ENCODE measurements around the gene PCSK6. TPM values are rescaled to one million over a fixed set of nuclear protein-coding genes. Genes with fewer than 3 reads are reported as not detected.
A peak's percentile ranks its signal among the peaks of the same experiment; 100 is the strongest.

Gene PCSK6
- total RNA-seq, 1 donor from 2014 or later = 15.0 TPM

DNA sequence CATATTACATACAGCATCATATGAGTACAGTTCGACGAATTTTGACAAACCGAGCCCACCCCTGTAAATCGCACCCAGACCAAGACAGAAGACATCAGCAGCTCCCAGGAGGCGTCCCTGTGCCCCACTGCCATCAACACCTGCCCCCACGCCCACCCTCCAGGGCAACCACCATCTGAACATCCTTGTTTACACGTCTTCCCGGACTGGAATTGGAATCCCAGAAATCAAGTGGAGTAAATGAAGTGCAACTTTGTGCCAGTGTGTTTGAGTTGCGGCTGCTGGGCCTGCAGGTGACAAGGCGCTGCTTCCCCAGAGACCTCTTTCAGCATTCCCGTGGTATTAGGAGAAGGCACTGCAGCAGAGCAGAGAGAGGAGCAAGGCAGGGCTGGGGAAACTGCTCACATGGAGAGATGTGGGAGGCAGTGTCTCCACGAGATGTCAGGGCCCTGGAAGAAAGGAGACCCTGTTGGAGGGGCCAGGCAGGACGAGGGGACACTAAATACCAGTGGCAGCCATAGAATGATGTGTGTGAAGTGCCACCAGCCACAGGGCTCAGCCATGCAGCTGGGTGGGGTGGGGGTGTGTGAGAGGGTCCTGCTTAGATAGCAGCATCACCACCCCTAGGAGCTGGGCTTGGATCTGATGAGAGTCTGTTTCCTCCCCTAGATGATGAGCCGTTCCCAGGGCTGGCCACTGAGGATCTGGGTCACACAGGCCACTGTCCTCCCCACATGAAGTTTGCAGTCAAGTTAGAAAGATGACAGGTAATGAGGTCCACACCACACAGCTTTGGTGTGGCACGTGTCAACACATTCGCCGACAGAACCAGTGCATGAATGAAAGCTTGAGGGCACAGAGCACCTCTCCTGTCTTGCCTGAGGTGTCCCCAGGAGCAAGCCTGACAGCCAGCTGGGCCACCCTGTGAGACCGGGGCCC lies 33.4 kb upstream of the PCSK6 start:
- DNase-seq (ENCODE audit: low spot score) = peak; percentile 6

DNA sequence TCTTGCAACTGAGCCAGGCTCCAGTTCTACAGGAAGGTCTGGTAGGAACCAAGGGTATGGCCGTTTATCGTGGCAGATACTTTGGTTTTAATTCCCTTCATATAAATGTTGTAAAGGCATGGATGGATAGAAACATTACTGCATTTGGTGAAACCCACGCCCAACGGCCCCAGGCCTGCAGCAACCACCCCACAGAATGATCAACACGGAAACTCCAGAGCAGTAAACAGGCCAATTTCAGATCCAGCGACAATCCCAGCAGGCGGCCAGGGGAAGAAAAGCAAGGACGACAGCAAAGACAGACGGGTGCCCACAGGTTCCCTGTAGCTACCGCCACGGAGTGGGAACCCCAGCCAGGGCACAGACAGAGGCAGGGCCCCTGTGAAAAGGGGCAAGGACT lies 32.6 kb upstream of the PCSK6 start:
- DNase-seq (ENCODE audit: low spot score) = peak; percentile 3

DNA sequence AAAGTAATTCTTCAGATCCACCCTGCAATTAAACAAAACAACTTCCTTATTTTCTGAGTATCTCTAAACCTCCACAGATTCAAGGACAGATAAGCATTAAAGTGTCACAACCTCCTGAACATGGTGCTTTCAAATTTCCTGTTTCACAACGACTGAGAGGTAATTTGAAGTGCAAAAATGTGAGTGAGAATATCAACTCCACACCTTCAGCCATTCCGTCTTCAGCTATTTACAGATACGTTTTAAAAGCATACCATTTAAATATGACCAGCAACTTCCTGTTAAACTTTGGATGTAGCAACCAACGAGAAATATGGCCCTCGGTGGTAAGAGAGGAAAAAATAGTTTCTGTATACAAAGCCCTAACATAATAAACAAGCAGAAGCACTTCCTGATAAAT lies 32.1 kb upstream of the PCSK6 start:
- peak; percentile 3 for DNase-seq (ENCODE audit: low spot score)

DNA sequence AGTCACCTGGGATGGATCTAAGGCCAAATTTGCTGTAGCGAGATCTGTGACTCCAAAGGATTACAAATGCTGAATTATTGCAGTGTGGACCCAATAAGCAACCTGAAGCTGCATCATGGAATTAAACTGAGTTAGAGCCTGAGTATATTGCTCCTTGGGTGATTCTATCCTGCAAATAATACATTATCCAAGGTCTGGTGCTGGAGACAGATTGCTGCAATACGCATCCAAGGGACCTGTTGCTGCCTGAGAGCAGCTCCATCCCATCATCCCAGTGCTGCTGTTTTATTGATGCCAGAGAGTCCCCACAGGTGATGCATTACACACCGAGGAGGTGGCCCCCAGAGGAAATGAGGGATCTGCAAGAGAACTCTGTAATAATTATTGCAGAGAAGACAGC lies 31.6 kb upstream of the PCSK6 start:
- peak; percentile 5 for DNase-seq (ENCODE audit: low spot score)

GRCh38 chr15:101520395-101520794 lies 30.9 kb upstream of the PCSK6 start:
- DNase-seq (ENCODE audit: low spot score) = no peak

DNA sequence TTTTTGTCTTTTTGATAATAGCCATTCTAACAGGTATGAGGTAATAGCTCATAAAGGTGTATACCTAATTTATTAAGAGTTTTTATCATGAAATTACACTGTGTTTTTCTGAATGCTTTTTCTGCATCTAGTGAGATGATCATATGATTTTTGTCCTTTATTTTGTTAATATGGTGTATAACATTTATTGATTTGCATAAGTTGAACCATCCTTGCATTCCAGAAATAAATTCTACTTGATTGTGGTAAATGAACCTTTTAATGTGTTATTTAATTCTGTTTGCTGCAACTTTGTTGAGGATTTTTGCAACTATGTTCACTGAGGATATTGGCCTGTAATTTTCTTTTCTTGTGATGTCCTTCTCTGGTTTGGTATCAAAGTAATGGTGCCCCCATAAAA lies 28.0 kb upstream of the PCSK6 start:
- no peak for DNase-seq (ENCODE audit: low spot score)

- DNase-seq (ENCODE audit: low spot score) = no peak
Observed at GRCh38 chr15:101514318-101514717, 24.8 kb upstream of the PCSK6 start.

GRCh38 chr15:101511717-101512116 lies 22.2 kb upstream of the PCSK6 start:
- no peak for DNase-seq (ENCODE audit: low spot score)

DNA sequence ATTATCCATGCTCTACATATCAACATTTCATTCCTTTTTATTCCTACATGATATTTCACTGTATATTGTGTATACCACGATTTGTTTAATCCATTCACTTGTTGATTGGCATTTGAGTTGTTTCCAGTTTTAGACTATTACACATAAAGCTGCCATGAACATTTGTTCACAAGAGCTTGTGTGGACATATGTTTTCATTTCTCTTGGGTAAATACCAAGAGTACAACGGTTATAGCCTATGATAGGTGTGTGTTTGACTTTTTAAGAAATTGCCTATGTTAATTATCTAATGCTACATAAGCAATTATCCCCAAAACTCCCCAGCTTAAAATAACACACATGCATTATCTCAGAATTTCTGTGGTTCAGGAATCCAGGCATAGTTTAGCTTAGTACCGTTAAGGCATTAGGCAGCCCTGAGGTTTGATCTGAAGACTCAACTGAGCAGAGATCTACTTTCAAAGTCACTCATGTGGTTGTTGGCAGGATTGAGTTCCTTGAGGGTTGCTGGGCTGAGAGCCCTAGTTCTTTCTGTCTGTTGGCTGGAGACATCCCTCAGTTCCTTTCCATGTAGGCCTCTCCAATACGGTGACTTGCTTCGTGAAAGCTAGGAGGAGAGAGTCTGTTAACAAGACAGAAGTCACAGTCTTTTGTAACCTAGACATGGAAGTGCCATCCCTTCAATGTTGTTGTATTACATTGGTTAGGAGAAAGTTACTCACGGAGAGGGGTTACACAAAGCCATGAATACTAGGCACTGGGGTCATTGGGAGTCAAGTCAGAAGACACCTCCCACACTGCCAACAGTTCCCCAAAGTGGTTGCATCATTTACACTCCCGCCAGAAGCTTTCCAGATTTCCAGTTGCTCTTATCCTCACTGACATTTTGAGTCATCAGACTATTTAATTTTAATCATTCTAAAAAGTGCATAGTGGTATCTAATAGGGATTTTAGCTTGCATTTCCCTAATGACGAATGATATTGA lies 21.0 kb upstream of the PCSK6 start:
- DNase-seq (ENCODE audit: low spot score) = peak; percentile 5

DNA sequence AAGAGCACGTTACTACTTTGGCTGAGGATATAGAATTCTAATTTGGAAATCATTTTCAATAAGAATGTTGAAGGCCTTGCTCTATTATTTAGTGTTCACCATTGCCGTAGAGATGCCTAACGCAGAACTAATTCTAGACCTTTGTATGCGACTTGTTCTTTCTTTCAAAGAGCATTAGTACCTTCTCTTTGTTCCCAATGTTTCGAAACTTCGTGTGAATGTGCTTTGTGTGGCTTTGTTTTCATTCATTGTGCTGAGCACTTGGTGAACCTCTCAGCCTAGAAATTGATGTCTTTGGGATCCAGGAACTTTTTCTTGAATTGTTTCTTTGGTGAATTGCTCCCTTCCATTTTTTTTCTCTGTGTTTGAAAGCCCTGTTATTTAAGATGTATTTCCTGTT lies 19.8 kb upstream of the PCSK6 start:
- no peak for DNase-seq (ENCODE audit: low spot score)

- no peak for DNase-seq (ENCODE audit: low spot score)
Observed at GRCh38 chr15:101506491-101506890, 17.0 kb upstream of the PCSK6 start.

DNA sequence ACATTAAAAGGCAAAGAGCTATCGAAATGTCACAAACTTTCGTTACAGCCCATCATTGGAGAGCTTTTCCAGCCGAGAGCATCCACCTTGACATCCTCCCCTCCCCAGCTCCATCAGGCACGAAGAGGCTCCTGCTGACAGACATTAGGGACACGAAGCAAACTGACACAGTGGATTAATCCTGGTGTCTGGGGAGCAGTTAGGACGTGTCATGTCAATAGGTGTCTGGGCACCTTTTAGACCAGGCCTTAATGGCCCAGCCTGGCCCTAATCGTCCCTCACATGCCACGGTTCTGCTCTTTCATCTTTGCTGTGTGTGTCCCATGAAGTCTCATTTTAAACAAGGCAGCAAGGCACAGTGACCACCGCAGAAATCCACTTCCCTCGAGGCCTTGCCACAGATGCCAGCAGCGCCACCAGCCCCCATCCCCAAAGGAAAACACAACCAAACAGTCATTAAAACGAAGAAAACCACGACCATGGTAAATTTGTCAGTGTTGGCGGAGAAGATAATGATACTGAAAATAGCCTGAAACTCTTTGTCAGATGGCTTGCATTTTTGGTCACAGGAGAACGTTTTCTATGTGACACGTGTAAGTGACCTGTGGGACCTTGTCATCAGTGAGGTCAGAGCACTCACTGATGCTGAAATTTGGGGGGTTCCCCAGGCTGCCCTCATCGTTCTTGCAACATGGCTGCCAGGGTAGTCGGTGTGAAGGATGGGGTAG lies 16.3 kb upstream of the PCSK6 start:
- DNase-seq (ENCODE audit: low spot score) = peak; percentile 5

GRCh38 chr15:101504866-101505609 lies 15.5 kb upstream of the PCSK6 start:
- peak; percentile 7 for DNase-seq (ENCODE audit: low spot score)

- DNase-seq (ENCODE audit: low spot score) = peak; percentile 4
Observed at GRCh38 chr15:101504373-101504772, 14.9 kb upstream of the PCSK6 start.

DNA sequence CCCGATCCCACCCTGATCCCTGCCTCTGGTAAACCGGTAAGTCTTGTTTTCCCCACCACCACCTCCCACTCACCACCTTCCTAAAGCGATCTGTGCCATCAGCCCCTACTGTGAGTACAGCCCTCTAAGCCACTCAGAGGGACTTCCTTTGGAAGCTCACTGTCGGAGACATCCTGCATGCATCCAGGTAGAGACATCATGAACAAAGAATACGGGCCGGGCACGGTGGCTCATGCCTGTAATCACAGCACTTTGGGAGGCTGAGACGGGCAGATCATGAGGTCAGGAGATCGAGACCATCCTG lies 13.7 kb upstream of the PCSK6 start:
- no peak for DNase-seq (ENCODE audit: low spot score)

DNA sequence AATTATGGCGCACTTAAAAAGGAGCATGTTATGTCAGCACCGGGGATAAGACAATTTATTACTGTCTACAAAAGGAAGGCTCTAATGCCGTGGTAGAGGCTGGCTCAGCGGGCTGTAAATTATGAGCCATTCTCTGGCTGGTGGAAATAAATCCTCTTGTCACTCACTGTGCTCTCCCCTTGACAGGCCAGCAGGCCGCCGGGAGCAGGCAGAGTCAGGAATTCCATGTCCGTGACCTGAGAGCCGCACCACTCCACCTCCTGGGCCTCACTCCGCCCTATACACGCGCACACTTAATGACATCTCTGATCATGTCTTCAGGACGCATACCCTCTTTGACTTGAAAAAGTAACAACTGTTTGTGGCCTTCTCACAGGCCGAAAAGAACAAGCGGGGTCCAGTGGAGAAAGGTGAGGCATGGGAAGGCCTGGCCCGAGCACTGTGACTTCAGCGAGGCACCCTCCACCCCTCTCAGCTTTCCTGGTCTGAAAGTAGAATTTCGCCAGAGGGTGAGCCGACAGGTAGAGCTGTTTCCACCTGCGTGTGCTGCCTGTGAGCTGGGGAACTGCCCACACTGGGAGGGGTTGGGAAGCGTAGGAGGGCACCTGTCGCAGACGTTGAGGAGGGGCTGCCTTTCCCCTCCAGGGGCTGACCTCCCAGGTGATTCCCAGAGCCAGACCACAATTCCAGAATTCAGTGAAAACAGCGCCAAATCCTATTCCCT lies 13.2 kb upstream of the PCSK6 start:
- peak; percentile 6 for DNase-seq (ENCODE audit: low spot score)

GRCh38 chr15:101501703-101502373 lies 12.3 kb upstream of the PCSK6 start:
- DNase-seq (ENCODE audit: low spot score) = peak; percentile 36

DNA sequence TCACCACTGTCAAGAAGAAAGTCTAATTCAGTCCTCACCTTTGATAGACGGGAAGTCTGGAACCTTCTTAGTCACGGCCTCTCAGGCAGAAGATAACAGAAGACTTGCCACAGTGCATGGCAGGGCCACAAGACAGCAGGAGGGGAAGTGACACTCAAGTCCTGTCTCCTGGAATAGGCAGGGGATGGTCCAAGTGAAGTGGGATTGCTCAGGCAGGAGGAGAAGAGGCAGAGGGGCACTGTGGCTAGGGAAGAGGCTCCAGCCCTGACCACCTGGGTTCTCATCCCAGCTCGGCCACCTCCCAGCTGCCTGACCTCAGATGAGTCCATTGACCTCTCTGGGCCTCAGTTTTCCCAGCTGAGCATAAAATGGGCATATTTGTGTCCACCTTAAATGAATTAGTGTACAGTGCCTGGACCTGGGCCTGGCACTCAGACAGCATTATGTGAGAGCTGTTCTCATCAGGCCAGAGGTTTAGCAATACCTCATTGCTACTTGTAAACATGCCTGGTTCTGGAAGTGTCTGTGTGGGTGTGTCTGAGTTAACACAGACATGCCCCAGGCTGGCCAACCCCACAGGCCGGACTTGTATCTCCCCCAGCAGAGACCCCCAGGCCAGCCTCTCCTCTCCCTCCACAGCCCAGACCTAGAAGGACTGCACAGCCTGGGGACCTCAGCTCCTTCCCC lies 11.5 kb upstream of the PCSK6 start:
- peak; percentile 8 for DNase-seq (ENCODE audit: low spot score)

Measured in mucosa of gallbladder (tissue), 1 donor.